Limb (tissue), 2 donors: ENCODE measurements around the gene TMEM54.
"Not testable (repeated sequence)": the region's sequence is repeated elsewhere in the genome, so short reads cannot be mapped to it uniquely, and the experiment has no call there.

ENCODE experiments used
- DNase-seq, 2 donors: peaks; one replicate each; pipeline ENCODE4 v3.0.0-alpha.2; 2016; ENCODE audit errors: extremely low spot score in 2 of 2

TMEM54 gene

DNA sequence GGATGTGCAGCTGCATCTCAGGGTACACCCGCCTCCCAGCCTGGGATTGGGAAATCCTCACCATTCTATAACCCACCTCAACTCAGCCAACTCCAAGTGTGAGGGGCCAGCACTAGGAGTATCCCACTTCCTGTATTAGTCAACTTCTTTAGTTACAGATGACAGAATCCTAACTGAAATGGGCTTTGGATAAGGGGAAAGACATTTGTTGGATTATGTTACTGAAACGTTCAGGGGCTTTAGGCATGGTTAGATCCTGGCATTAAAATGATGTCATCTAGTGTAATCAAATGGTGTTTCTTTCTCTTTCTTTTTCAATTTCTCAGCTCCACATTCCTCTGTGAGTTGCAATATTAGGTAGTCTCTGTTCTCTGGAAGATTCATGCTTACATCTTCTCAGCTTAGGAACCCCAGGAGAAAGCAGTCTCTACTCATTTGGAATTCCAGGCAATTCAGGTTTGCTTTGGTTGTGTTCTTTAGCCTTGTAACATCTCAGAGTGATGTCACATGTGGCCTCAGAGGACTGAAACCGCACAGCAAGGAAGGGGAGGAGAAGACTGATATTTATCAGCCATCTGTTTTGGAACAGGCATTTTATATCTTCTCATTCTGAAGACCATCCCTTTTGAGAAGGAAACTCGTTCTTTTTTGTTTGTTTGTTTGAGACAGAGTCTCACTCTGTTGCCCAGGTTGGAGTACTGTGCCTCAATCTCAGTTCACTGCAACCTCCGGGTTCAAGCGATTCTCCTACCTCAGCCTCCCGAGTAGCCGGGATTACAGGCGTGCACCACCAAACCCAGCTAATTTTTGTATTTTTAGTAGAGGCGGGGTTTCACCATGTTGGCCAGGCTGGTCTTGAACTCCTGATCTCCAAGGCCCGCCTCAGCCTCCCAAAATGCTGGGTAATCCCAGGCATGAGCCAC, 18.9 kb upstream of the TMEM54 start:
- no peak for DNase-seq

GRCh38 chr1:32918179-32918578, 17.0 kb upstream of the TMEM54 start:
- no peak for DNase-seq

DNA sequence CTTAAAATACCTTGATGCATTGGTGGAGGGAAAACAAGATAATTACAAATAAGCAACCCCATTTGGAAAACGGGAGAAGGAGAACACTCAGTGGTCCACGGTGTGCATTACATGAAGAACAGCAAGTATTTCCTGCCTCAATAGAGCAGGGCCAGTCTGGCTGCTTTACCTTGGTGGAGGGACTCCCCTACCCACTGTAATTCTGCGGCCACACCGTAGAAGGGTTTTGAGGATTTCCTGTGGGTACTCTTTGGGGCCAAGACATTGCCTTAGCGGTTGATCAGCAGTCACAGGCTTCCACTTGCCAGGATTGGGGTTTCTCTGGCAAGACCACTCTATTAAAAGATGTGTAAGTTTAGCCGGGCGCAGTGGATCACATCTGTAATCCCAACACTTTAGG, 16.3 kb upstream of the TMEM54 start:
- no peak for DNase-seq

- no peak for DNase-seq
Observed at GRCh38 chr1:32915766-32916706, 14.8 kb upstream of the TMEM54 start.

DNA sequence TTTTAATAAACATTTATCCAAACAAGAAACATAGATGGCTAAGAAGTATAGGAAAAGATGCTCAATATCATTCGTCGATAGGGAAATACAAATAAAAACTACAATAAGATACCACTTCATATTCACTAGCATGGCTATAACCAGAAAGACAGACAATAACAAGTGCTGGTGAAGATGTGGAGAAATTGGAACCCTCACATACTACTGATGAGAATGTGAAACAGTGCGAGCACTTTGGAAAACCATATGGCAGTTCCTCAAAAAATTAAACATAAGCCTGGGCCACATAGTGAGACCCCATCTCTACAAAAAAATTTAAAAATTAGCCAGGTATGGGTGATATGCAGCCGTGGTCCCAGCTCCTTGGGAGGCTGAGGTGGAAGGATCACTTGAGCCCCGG, 9.1 kb upstream of the TMEM54 start:
- no peak for DNase-seq

- DNase-seq = no peak
Observed at GRCh38 chr1:32907435-32907834, 6.2 kb upstream of the TMEM54 start.

DNA sequence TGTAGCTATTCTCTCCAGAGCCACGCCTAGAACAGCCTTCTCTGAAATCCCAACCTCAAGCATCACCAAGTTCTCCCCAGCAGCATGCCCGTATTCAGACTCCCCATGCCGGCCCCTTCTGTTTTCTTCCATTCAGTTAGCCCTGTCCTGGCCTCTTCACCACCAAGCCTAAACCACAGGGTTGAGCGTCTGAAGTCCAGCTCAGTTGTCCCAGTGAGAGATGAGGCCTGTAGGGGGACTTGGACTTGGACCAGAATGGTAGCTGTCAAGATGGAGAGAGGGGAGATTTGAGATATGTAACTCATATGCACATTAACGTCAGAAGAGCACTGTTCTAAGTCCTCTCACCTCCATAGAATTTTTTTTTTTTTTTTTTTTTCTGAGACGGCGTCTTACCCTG, 5.5 kb upstream of the TMEM54 start:
- DNase-seq = no peak

GRCh38 chr1:32905588-32905987, 4.4 kb upstream of the TMEM54 start:
- DNase-seq = not testable (repeated sequence)

DNA sequence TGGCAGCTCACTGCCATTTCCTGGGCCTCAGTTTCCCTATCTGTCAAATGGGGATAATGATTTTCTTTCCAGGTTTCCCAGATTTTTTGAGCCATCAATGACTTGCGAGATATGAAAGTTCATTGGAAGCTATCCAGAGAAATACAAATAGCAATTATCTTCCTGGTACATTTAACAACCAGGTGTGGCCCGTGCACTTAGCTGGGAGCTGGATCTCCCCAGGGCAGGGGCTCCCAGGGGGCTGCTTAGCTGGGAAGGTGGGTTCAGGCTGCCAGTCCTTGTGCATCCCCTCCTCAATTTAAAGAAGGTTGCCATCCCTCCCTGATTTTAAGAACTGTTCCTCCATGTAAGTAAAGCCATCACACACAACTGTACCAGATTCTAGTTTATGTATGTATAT, 3.6 kb upstream of the TMEM54 start:
- DNase-seq = no peak

- no peak for DNase-seq
Observed at GRCh38 chr1:32903991-32904785, 3.0 kb upstream of the TMEM54 start.

DNA sequence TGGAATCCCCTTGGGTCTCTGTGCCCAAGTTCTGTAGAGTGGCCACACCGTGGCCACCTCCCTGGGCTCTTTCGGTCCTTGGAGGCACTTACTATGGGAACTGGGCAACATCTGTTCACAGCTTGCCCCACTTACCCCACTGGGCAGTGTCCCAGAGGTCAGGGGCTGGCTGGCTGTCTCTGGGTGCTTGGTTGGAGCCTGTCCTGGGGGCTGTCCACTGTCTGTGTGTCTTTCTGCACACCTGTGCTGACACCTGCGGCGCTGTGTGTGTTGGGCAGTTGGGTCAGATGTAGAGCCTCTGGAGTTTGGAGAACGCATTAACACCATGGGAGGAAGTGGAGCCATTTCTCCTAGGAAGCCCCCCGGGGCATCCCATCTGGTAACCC, 1.3 kb upstream of the TMEM54 start:
- DNase-seq = no peak

GRCh38 chr1:32901823-32902534, 790 bp upstream of the TMEM54 start:
- DNase-seq = no peak

- DNase-seq = no peak
Observed at GRCh38 chr1:32900371-32900955, 726 bp downstream of the TMEM54 start.

DNA sequence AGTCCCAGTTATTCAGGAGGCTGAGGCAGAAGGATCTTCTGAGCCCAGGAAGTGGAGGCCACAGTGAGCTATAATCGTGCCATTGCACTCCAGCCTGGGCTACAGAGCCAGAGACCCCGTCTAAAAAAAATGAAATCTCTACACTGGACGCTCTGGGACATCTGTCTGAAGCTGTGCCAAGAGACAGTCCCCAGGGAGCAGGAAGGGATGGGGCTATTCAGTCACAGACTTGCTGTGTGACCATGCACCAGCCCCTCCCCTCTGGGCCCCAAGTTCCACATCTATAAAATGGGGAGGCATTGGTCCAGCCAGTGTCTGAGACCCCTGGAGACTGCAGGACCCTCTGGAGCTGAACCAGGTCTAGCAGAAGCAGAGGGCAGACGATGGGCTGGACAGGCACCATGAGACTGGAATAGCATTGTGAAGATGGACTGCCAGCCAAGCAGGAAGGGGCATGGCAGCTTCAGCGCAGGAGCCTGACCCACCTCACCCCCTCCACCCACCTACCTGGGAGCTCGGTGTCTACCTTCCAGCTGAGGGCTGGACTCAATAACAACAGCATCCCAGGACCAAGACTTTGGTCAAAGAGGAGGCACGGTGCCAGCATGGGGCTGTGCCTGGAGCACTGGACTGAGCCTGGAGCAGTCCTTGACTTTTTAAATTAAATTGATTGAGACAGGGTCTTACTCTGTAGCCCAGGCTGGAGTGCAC, 1.4 kb downstream of the TMEM54 start:
- DNase-seq = no peak

DNA sequence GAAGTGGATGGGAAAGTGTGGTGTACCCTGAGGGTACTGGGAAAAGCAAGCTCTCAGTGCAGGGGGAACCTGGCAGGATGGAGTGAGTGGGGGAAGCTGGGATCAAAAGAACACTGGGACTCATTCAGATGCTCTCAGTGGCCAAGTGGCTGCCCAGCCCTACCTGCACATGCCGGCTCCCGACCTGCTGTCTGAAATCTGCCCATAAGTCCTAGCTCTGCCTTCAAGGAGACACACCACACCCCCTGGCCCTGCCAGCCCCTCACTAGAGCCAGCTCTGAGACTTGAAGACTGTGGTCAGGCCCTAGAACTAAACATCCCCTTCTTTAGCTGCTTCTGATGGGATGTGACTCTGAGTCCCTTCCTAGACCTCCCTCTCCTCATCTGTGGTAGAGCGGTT, 2.2 kb downstream of the TMEM54 start:
- no peak for DNase-seq

DNA sequence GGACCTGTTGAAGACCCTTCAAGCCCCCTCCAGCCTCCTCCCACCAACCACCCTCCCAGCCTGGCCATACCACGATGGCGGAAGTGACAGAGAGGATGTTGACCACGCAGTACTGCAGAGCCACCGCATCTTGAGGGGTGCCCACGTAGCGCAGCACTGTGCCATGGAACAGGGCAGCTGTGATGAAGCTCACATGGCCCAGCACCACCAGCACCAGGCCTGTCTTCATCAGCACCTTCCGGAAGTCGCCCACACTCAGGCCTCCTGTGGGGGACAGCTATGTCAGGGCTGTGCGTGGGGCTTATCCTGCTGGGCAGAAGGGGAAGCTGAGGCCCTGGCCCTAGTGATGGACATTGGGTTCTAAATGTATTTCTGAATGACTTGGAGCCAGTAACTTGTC, 3.1 kb downstream of the TMEM54 start:
- DNase-seq = no peak

- no peak for DNase-seq
Observed at GRCh38 chr1:32897082-32898049, 3.8 kb downstream of the TMEM54 start.

DNA sequence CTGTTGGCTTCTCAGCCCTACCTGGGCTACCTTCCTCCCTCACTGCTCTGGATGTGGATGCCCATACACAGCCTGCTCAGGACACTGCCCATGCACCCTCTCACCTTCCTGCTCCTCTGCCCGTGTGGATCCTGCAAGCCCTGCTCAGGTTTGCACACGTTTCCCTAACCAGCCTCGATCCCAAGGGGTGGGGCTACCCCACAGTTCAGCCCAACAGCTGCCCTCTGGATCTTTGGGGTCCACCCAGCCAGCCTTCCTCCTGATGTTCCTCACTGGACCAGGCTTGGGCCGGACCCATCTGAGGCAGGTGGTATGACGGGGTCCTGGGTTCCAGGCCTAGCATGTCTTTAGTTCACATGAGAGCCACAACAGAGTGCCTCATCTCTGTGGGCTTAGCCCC, 4.7 kb downstream of the TMEM54 start:
- no peak for DNase-seq
